GM18873 (cell line): ENCODE data around the gene ZSCAN32.

ENCODE experiments used
- ATAC-seq: cut with Tn5 transposase; IDR thresholded peaks from one replicate; pipeline ENCODE4 v1.9.1; 2021; ENCODE audit warnings: mild to moderate bottlenecking, moderate library complexity, moderate number of reproducible peaks; ENCODE audit not compliant: unreplicated experiment, low FRiP score

ZSCAN32 gene

GRCh38 chr16:3362931-3363330 is 37.9 kb downstream of the ZSCAN32 start:
- ATAC-seq, result no peak

GRCh38 chr16:3358871-3359270 is 41.9 kb downstream of the ZSCAN32 start:
- ATAC-seq, result no peak

GRCh38 chr16:3356118-3356517 is 44.7 kb downstream of the ZSCAN32 start:
- no peak for ATAC-seq

DNA sequence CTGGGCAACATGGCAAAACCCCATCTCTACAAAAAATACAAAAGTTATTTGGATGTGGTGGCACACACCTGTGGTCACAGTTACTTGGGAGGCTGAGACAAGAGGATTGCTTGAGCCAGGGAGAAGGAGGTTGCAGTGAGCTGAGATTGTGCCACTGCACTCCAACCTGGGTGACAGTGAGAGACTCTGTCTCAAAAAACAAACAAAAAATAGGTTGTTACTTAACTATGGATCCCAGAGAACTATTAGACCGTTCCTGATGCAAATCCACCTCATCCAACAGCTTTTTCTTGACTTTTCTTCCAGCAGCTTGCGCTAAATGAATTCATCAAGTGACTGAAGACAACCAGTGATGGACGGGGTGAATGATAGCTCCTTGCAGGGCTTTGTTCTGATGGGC is 45.2 kb downstream of the ZSCAN32 start, which contains the start of gene OR2C1:
OR2C1 (plus strand) TSS at position 301 of the 400 bp plus-strand sequence; CDS start at position 353, 52 bp downstream.
- no peak for ATAC-seq

DNA sequence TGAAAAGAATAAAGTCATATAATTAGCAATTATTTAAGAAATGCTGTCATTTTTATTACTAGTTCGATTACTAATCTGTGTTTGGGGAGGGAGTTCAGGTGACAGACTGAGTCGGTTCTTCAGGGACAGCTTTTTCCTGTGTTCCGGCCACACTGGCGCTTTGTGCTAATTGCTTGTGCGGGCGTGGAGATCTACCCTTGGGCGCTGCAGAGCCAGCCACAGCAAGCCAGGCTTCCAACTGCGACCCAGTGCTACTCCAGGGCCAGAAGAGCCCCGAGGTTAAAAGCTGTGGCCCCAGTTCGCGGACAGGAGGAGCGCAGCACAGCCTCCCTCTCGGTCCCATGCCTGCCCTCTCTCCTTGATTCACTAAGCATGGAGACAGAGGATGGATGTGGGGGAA is 51.6 kb downstream of the ZSCAN32 start:
- ATAC-seq, result no peak

DNA sequence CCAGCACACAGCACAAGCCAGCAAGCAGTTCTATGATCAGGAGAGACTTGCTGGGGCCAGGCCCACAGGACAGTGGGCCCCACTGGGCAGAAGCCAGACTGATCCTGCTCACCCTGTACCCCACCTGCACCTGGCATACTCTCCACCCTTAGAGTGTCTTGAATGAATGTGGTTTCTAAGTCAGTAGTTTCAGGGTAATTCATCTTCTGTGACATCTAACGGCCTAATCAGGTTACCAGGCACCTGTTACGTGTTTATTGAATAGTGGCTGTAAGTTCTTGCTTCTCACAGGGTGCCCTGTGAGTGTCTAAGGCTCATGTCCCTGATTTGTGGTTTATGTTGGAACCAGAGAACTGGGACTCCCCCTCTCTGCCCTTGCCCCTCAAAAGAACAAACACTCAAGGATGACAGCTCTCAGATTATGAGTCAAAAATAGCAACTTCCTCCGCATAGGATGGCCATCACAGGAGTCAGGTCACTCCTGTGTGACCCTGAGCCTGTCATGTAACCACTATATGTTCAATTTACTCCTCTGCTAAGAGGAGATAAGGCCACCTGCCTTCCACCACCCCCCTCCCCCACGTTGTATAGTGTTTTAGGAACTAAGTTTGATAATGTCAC is 52.1 kb downstream of the ZSCAN32 start:
- ATAC-seq, result no peak

GRCh38 chr16:3347586-3347985 is 53.2 kb downstream of the ZSCAN32 start:
- no peak for ATAC-seq

GRCh38 chr16:3346041-3346440 is 54.8 kb downstream of the ZSCAN32 start:
- no peak for ATAC-seq
